B cell (primary cell): ENCODE measurements around the gene DMXL1. TPM values are rescaled to one million over a fixed set of nuclear protein-coding genes. Genes with fewer than 3 reads are reported as not detected.
A peak's percentile ranks its signal among the peaks of the same experiment; 100 is the strongest.

Experiments used
- ATAC-seq: fragments of 200-7000 bp; cut with Tn5 transposase; one replicate; pipeline ENCODE4 v1.10.0; 2021; ENCODE audit warnings: low read depth, mild to moderate bottlenecking, moderate number of reproducible peaks, moderate library complexity
- CTCF ChIA-PET: fragments of 350-600 bp; sonication (Branson Sonifier 250); formaldehyde crosslinking; loops from one replicate; lab custom pipeline; 2021; ENCODE audit warnings: antibody characterized with exemption, inconsistent platforms; lab: Charles Lee
- POLR2A ChIA-PET: fragments of 350-600 bp; sonication (Branson Sonifier 250); formaldehyde crosslinking; loops from one replicate; lab custom pipeline; 2021; ENCODE audit warnings: antibody characterized with exemption; lab: Charles Lee
- DNase-seq: peaks from one replicate; pipeline ENCODE4 v3.0.0; 2013
- H2AFZ ChIP-seq: 2 replicates; pipeline ENCODE4 v1.6.1; 2012; ENCODE audit warnings: mild to moderate bottlenecking, low read depth, low read length; ENCODE audit not compliant: insufficient read depth, poor library complexity, severe bottlenecking
- H3K27ac ChIP-seq, 2 donors: 1 replicate in 1 of 2; 2 replicates in 1 of 2; pipeline ENCODE4 v1.5.1; 2012 to 2013; ENCODE audit warnings: low read length in 2 of 2, mild to moderate bottlenecking in 2 of 2, moderate library complexity in 1 of 2
- H3K27me3 ChIP-seq, 4 experiments: fragments of 200-600 bp in 1 of 4; sonication (generic) in 1 of 4; replicated peaks in 1 of 4; 1 replicate in 2 of 4; 2 replicates in 2 of 4; pipeline versions ENCODE4 v1.6.1 to v1.7.0; 2013 to 2016; ENCODE audit warnings: low read length in 3 of 4, mild to moderate bottlenecking in 2 of 4, mixed read lengths in 1 of 4, moderate library complexity in 1 of 4; ENCODE audit not compliant: insufficient read depth in 4 of 4, control insufficient read depth in 3 of 4; ENCODE audit errors: control extremely low read depth in 1 of 4
- H3K36me3 ChIP-seq, 2 experiments: replicated peaks in 1 of 2; 1 replicate in 1 of 2; 2 replicates in 1 of 2; pipeline versions ENCODE4 v1.6.1 to v1.7.1; 2013; ENCODE audit warnings: low read length in 1 of 2; ENCODE audit not compliant: insufficient read depth in 2 of 2, control insufficient read depth in 1 of 2; ENCODE audit errors: control extremely low read depth in 1 of 2, extremely low read depth in 1 of 2
- H3K4me1 ChIP-seq, 2 donors: fragments of 200-600 bp in 1 of 2; sonication (generic) in 1 of 2; 1 replicate in 1 of 2; 2 replicates in 1 of 2; pipeline versions ENCODE4 v1.5.1 to v1.6.1; 2013 to 2017; ENCODE audit warnings: low read length in 2 of 2; ENCODE audit not compliant: control insufficient read depth in 2 of 2, insufficient read depth in 2 of 2
- H3K4me2 ChIP-seq: replicated peaks from 2 replicates; pipeline ENCODE3; 2012; ENCODE audit warnings: mild to moderate bottlenecking, low read depth, low read length; ENCODE audit not compliant: poor library complexity, severe bottlenecking
- H3K4me3 ChIP-seq, 5 experiments: fragments of 200-600 bp in 1 of 5; sonication (generic) in 1 of 5; 1 replicate in 3 of 5; 2 replicates in 2 of 5; pipeline versions ENCODE4 v1.5.1 to v1.7.0; 2011 to 2016; ENCODE audit warnings: low read length in 4 of 5, mild to moderate bottlenecking in 4 of 5, low read depth in 2 of 5, control low read depth in 1 of 5, moderate library complexity in 1 of 5; ENCODE audit not compliant: insufficient read depth in 1 of 5; ENCODE audit errors: control extremely low read depth in 1 of 5, extremely low read depth in 1 of 5
- H3K79me2 ChIP-seq: fragments of 200-600 bp; sonication (generic); one replicate; pipeline ENCODE4 v1.6.0; 2016; ENCODE audit warnings: low read length; ENCODE audit not compliant: control insufficient read depth, insufficient read depth
- H3K9ac ChIP-seq: fragments of 200-600 bp; sonication (generic); 2 replicates; pipeline ENCODE4 v1.6.1; 2017; ENCODE audit warnings: mild to moderate bottlenecking, low read length, moderate library complexity
- H3K9me3 ChIP-seq, 3 donors: one replicate each; pipeline versions ENCODE4 v1.6.1 to v1.7.1; 2013; ENCODE audit warnings: low read length in 2 of 3; ENCODE audit not compliant: control insufficient read depth in 2 of 3, insufficient read depth in 1 of 3; ENCODE audit errors: control extremely low read depth in 1 of 3
- H4K20me1 ChIP-seq: 2 replicates; pipeline ENCODE4 v1.6.0; 2012; ENCODE audit warnings: mild to moderate bottlenecking, low read length; ENCODE audit not compliant: insufficient read depth, control insufficient read depth, poor library complexity, severe bottlenecking
- H3K27ac Mint-ChIP-seq: one replicate; pipeline ENCODE4 v1.8.0; 2021; ENCODE audit warnings: mixed read lengths
- H3K27me3 Mint-ChIP-seq: one replicate; pipeline ENCODE4 v1.8.0; 2021; ENCODE audit warnings: mixed read lengths
- H3K4me1 Mint-ChIP-seq: one replicate; pipeline ENCODE4 v1.8.0; 2021; ENCODE audit warnings: mixed read lengths
- H3K4me3 Mint-ChIP-seq: one replicate; pipeline ENCODE4 v1.8.0; 2021; ENCODE audit warnings: mixed read lengths
- H3K9me3 Mint-ChIP-seq: one replicate; pipeline ENCODE4 v1.8.0; 2022; ENCODE audit warnings: mixed read lengths; ENCODE audit not compliant: insufficient read depth
- CTCF ChIP-seq: fragments of 200-600 bp; IDR thresholded peaks from one replicate; pipeline ENCODE4 v1.8.0; 2022; ENCODE audit warnings: antibody characterized with exemption, mild to moderate bottlenecking
- EZH2 ChIP-seq: IDR thresholded peaks from 2 replicates; pipeline ENCODE4 v1.6.1; 2012; ENCODE audit warnings: borderline replicate concordance, low read depth, mild to moderate bottlenecking, moderate library complexity, low read length; ENCODE audit not compliant: insufficient read depth, poor library complexity, severe bottlenecking
- WGBS: methylation state at CpG from one replicate; pipeline ENCODE4 v1.1.5; 2013; ENCODE audit warnings: missing lambda C conversion rate; ENCODE audit not compliant: insufficient coverage; 5-methylcytosine and 5-hydroxymethylcytosine counted together
- intact Hi-C: fragments of 100-400 bp; cut with micrococcal nuclease; formaldehyde crosslinking; loops from one replicate; pipeline ENCODE4 v1.10.0; 2022
- polyA plus RNA-seq: library from polyadenylated mRNA; depleted of rRNA; stranded (reverse); fragments of >200 nt; gene quantifications from 2 replicates; pipeline ENCODE4 v1.2.3, GENCODE V29; 2012
- total RNA-seq, 2 donors: library from RNA; stranded (reverse); fragments of 120-200 nt in 1 of 2; gene quantifications; 1 replicate in 1 of 2; 2 replicates in 1 of 2; pipeline versions ENCODE4 v1.2.3 to v1.2.4, GENCODE V29; 2013 to 2022

DMXL1 gene
- total and polyA plus RNA-seq, 2 donors (not counting 1 experiment from before 2014, with no cell fraction given), result 37.9 to 129 TPM

- TF ChIP-seq EZH2 (no peak), CTCF (no peak)
- Mint-ChIP-seq H3K4me1 (peaks cover 53% of the 10 kb centered on the region), H3K27me3 (no peaks in the 10 kb centered on the region), H3K4me3 (peak overlapping the region; percentile 83), H3K27ac (peak overlapping the region; percentile 95), H3K9me3 (peaks cover 2% of the 10 kb centered on the region)
- no peaks in the 10 kb centered on the region for H4K20me1 ChIP-seq
- H3K36me3 ChIP-seq, result no peaks in the 10 kb centered on the region
- peak overlapping the region; percentile 68 for H2AFZ ChIP-seq
- peak overlapping the region; percentile 26 for H3K9ac ChIP-seq
- ChIA-PET POLR2A (interaction anchor here (1.0 to 1.1 kb wide), 2 partner anchors 40 to 43 kb away, joined by 3 to 7 read pairs; partner anchors contain the start of genes DMXL1 and DTWD2), CTCF (interaction anchor here (1.0 to 2.7 kb wide), 5 partner anchors 9 to 43 kb away, joined by 3 to 8 read pairs (median 5); partner anchors contain the start of genes DMXL1 and DTWD2)
- no peaks in the 10 kb centered on the region for H3K27me3 ChIP-seq
- intact Hi-C loops, result loop anchor here (1.0 to 5.0 kb wide), 2 partner anchors 9 to 246 kb away; no protein-coding TSS in a partner anchor
- H3K4me3 ChIP-seq, result peak overlapping the region in 2 of 5 experiments; percentile 20 to 54
- H3K9me3 ChIP-seq, result peaks cover 0 to 4% (median 0%) of the 10 kb centered on the region in 3 donors
- WGBS, result no CpG with 5 or more reads among the region's 5 CpGs
- H3K4me2 ChIP-seq, result peak overlapping the region; percentile 62
- H3K27ac ChIP-seq, result peak overlapping the region; percentile 82 to 83
- peaks cover 38 to 52% of the 10 kb centered on the region in 2 donors for H3K4me1 ChIP-seq
- peak; percentile 64 for DNase-seq
- ATAC-seq, result peak; percentile 44
- no peaks in the 10 kb centered on the region for H3K79me2 ChIP-seq
These were observed 39.6 kb upstream of the DMXL1 start for GRCh38 chr5:119031011-119031886.
